VCaP (cell line): ENCODE data around the gene B4GALNT3.
"Not testable (repeated sequence)": the region's sequence is repeated elsewhere in the genome, so short reads cannot be mapped to it uniquely, and the experiment has no call there.

Experiments used
- H3K27ac ChIP-seq: fragments of 450-650 bp; 2 replicates; pipeline ENCODE4 v1.5.1; 2017
- TF ChIP-seq, protein P1 (sequence below): fragments of 450-650 bp; conservative IDR thresholded peaks from 2 replicates; pipeline ENCODE4 v1.5.1; 2017; ENCODE audit warnings: mild to moderate bottlenecking, moderate library complexity

The B4GALNT3 gene

GRCh38 chr12:573232-573631 lies 113.5 kb downstream of the B4GALNT3 start:
- no peak overlapping the region for H3K27ac ChIP-seq
- TF ChIP-seq, protein P1, sequence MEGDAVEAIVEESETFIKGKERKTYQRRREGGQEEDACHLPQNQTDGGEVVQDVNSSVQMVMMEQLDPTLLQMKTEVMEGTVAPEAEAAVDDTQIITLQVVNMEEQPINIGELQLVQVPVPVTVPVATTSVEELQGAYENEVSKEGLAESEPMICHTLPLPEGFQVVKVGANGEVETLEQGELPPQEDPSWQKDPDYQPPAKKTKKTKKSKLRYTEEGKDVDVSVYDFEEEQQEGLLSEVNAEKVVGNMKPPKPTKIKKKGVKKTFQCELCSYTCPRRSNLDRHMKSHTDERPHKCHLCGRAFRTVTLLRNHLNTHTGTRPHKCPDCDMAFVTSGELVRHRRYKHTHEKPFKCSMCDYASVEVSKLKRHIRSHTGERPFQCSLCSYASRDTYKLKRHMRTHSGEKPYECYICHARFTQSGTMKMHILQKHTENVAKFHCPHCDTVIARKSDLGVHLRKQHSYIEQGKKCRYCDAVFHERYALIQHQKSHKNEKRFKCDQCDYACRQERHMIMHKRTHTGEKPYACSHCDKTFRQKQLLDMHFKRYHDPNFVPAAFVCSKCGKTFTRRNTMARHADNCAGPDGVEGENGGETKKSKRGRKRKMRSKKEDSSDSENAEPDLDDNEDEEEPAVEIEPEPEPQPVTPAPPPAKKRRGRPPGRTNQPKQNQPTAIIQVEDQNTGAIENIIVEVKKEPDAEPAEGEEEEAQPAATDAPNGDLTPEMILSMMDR, result no peak

- TF ChIP-seq, protein P1, result no peak
- no peak overlapping the region for H3K27ac ChIP-seq
Observed at GRCh38 chr12:574475-575128, 114.9 kb downstream of the B4GALNT3 start.

- no peak overlapping the region for H3K27ac ChIP-seq
- TF ChIP-seq, protein P1, result no peak
Observed at GRCh38 chr12:575129-575502, 115.4 kb downstream of the B4GALNT3 start.

- H3K27ac ChIP-seq, result peak overlapping the region; percentile 53; the same call in 1 of the 2 replicates
Observed at GRCh38 chr12:575948-576614, 116.3 kb downstream of the B4GALNT3 start.

DNA sequence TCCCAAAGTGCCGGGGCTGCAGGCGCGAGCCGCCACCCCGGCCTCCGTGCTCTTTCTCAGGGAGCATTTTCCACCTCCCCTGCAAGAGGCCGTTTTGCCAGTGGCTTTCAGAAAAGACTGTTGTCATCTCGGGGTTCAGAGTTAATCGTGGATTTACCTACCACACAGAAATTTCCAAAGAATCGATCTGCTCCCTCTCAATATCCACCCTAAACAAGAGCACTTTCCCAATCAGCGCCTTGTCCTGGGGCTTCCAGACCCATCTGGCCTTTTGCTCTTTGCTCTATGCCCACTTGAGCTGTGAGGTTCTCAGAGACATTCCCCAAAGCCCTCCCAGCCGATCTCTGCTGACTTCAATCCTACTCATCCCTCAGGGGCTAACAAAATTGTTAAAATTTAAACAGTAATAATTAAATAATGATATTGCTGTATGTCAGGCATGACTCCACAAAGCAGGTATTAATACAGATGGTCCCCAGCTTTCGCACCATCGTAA lies 116.9 kb downstream of the B4GALNT3 start:
- H3K27ac ChIP-seq, result peak overlapping the region; percentile 53; the same call in 1 of the 2 replicates
- TF ChIP-seq, protein P1, result no peak

More at GRCh38 chr12:575948-576614, 116.3 kb downstream of the B4GALNT3 start:
- TF ChIP-seq, protein P1, result peak; percentile 99

GRCh38 chr12:577994-578747 lies 118.4 kb downstream of the B4GALNT3 start:
- H3K27ac ChIP-seq, result not testable (repeated sequence)

GRCh38 chr12:578748-579419 lies 119.1 kb downstream of the B4GALNT3 start:
- H3K27ac ChIP-seq, result no peak overlapping the region
- TF ChIP-seq, protein P1, result no peak
